Fibroblast of peridontal ligament (primary cell): ENCODE data around the gene KLF16.
A peak's percentile ranks its signal among the peaks of the same experiment; 100 is the strongest.

Source experiments
- DNase-seq: peaks from one replicate; pipeline ENCODE4 v3.0.0-alpha.2; 2010; ENCODE audit errors: extremely low read depth

The KLF16 gene

DNA sequence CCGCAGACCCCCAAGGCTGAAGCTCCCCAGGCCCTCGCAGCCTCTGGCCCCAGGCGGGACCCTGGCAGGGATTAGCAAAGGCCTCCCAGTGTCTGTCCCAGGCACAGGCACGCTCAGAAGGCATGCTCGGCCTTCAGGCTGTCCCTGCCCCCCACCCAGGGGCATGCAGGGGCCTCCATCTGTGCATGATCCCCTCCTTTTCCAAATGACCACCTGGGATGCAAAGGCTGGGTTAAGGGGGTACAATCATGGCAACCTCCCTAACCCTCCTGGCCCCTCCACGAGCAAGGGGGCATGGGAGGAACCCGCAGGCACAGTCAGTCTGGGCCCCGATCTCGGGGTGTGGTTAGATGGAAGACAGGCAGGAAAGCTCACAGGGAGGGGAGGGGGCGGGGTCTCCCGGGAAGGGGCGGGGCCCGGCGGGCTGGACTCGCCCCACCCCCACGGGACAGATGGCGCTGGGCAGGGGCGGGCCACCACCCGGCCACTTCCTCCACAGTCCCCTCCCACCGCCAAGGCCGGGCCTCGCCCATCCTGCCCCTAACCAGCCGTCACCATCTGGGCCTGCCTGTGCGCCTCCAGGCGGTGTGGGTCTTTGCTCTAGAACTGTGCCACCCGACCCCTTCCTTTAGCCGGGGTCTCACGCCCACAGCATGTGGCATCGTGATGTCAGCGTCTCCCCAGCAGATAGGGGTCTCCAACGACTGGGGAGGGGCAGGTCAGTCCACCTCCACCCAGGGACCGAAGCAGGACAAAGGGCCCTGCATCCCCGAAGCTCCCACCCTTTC, 8.1 kb downstream of the KLF16 start:
- no peak for DNase-seq

- DNase-seq = no peak
These were observed 8.8 kb downstream of the KLF16 start for GRCh38 chr19:1854542-1855039.

DNA sequence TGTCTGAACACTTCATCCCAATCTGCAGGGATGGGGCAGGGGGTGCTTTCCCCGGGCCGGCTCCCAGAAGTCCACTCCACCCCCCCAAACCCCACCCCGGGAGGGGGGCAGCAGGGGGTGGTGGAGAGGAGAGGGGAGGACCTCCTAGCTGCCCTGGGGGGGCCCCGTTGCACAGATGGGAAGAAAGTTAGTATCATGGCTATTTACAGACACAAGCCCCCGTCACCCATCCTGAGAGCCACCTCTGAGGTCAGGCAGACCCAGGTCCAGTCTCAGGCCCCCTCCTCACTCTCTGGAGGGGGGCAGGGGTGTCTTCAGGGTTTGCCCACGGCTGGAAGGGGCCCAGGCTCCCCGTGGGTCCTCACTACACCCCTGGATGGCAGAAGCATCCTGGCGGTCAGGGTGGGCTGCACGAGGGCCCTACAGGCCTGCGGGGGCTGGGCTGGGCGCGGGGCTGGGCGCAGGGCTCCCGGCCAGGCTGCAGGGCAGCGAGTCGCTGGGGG, 9.3 kb downstream of the KLF16 start:
- DNase-seq = no peak

- DNase-seq = peak; percentile 50
These were observed 9.9 kb downstream of the KLF16 start for GRCh38 chr19:1853295-1854038.

DNA sequence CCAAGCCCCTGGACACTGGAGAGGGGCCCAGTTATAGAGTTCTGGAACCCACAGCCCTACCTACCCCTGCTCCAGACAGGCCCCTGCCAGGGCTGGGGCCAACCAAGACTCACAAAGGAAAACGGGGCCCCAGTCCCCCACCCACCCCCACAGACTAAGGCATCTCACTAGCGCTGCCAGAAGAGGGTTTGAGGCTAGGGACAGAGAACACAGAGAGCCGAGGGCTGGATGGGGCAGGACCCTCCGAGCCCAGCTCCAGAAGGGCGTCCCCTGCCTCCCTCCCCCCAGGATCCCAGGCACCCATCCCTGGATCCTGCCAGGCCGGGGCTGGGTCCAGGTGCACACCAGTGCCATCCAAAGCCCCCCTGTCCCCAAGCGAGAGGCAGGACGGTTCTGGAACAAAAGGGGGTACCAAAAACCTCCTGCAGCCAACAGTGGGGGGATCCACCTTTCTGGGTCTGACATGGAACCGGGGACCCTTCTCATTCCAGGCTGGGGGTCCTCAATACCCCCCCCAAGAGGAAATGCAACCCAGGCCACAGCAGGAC, 10.7 kb downstream of the KLF16 start:
- DNase-seq = no peak

DNA sequence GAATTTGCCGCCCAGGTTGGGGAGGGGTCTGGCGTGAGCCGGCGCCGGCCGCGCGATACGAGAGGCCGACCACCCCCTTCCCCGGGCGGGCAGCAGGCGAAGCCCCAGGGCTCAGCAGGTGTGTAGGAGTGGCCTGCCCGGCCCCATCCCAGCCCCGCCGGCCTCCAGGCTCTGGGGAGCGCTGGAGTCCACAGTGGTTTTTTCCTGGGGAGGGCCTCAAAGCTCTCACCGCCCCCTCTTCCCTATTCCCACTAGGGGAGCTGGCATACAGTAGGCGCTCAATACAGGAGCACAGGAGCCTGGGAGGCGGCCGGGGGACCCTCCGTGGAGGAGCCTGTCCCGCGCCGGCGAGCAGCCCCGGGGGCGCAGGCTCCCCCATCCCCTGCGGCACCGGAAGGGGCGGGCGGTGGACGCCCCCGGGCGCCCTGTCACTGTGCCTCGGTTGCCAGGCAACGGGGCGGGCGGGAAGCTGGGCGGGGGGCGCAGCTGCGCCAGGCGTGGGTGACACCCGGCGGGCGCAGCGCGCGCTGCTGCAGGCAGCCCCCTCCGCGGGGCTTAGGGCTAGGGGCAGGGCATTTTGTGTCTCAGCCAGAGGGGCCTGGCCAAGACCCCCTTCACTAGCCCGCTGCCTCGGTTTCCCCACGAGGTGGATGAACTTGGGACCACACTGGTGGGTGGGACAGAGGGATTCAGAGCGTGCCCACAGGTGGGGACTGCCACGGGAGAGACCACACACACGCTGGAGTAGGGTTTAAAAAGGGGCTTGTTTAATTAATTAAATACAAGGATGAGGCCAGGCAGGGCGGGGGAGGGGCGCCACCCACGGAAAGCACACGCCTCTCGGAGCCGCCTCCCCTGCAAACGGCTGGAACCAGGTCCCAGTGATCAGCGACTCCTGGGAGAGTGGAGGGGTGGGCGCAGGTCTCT, 11.5 kb downstream of the KLF16 start:
- DNase-seq = no peak

DNA sequence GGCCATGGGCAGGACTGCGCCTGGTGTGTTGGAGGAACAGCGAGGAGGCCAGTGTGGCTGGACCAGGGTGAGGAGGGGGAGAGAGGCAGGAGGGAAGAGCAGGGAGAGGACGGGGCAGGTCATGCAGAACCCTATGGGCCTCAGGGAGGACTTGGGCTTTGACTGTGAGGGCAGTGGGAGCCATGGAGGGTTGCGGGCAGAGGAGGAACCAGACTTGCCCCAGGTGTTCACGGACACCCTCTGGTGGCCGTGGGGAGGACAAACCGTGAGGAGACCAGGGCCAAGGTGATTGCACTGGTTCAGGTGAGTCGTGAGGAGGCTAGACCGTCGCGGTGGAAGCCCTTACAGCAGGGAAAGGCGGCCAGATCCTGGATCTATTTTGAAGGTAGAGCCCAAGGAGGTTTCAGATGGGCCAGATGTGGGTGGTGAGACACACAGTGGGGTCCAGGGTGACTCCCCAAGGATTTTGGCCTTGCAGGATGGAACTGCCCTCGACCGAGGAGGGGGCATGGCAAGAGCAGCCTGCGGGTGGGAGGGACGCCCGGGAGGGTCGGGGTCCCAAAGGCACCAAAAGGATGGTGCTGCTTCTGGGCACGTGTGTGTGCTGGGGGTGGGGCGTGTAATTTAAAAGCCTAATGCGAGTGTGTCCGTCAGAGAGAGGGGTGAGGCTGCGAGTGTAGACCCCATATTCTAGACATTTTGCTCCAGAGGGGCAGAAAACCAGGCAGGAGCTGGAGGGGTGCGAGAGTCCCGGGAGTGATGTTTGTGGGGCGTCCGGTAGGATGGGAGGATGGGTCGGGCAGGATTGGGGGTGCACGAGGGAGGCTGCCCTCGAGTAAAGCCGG, 12.3 kb downstream of the KLF16 start:
- DNase-seq = no peak

GRCh38 chr19:1849886-1850398, 13.4 kb downstream of the KLF16 start:
- DNase-seq = no peak

GRCh38 chr19:1849132-1849474, 14.3 kb downstream of the KLF16 start:
- no peak for DNase-seq

- DNase-seq = peak; percentile 92
These were observed 14.8 kb downstream of the KLF16 start, which contains the start of gene REXO1 for GRCh38 chr19:1848399-1849131. Gene REXO1 (minus strand): TSS chr19:1848483. CDS start chr19:1848358, 125 bp downstream.

DNA sequence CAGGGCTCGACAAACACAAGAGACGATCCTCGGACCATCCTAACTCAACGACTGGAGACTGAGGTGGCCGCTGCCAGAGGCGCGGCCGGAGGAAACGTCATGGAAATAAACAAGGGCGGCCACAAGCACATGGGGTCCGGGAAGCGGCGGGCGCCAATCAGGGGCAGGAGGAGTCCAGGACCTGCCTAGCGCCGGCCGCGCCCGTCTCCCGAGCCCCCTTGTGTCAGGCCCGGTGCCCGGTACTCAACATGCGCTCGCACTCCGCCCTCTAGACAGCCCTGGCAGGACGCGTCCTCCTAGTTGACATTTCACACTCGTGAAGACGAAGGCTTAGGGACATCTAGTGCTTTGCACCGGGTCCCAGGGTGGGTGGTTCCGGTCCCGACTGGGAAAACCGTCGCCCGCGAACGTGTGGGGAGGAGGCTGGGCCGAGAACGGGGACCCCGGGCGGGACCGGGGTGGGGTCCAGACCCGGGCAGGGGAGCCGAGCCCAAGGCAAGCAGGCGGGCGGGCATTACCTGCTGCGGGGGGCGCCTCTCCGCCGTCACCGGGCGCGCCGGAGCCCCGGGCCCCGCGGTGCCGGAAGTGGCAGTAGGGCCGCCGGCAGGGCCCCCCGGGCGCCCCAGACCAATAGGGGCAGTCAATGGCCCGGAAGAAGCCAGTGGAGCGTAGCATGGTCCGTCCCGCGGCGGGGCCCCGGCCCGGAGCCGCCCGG, 15.5 kb downstream of the KLF16 start:
- peak; percentile 47 for DNase-seq

DNA sequence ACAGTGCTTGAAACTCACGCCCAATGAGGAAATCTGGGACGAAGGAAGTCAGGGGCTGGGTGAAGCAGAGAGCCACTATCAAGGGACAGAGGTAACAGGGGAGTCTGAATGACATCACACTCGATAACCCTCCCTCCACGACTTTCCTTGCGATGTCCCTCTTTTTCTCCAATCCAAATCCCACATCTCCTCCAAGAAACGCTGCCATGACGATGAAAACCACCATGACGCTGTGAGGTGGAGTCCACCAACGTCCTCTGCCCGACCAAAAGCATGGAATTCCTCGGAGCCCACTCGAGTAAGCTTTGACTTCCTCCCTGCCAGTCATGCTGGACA, 16.1 kb downstream of the KLF16 start:
- peak; percentile 45 for DNase-seq

- no peak for DNase-seq
These were observed 16.7 kb downstream of the KLF16 start for GRCh38 chr19:1846517-1847204.

DNA sequence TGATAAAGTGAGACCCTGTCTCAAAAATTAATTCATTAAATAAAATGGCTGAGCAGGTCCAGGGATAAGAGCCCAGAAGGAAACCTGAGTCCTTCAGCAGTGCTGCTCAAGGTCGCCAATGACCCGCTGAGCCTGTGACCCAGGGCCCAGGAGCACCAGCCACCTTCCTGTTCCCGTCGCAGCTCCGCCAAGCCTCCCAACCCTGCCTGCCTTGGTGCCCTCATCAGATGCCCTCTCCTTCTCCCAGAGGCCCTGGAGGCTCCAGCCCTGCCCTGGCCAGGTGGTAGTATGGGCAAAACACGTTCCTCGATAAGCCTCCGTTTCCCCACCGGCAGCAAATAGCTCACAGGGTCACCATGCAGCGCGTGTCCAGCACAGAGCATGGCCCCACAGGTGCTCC, 17.7 kb downstream of the KLF16 start:
- DNase-seq = no peak

DNA sequence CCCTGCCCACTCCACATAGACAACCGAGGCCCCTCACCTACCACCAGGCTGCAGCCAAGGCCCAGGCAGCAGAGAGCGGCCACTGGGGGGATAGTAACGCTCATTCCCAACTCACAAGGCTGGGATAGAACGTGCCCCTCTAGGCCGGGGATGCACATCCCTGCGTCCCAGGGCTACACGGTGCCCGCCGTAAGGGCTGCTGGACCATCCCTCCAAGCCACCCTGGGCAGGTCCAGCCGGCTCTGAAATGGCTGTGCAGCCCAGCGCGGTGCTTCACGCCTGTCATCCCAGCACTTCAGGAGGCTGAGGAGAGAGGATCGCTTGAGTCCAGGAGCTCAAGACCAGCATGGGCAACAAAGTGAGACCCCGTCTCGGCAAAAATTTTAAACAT, 18.3 kb downstream of the KLF16 start:
- DNase-seq = no peak

DNA sequence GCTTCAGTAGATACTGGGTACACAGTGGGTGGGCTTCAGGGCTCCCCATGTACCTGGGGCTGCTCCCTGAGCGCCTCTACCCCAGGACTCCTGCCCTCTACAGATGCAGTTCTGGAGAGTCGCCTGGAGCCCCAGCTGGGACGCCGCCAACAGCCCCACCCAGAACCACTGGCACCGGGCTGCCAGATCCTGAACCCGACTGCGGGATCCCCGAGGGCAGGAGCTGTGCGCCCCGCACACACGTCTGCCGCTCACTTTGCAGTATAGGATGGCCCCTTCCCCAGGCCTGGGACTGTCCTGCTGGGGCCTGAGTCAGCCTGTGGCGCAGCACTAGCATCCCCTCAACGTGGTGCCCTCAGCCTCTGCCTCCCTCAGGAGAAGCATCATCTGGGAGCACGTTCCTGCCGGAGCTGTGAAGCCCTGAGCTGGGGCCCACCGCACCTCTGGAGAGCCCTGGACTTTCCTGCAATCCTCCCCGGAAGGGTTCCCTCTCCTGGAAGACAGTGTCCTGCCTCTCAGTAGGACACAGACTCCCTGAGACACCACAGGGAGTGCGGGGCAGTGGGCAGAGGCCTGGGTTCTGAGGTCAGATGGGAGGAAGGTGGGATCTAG, 18.8 kb downstream of the KLF16 start:
- no peak for DNase-seq

DNA sequence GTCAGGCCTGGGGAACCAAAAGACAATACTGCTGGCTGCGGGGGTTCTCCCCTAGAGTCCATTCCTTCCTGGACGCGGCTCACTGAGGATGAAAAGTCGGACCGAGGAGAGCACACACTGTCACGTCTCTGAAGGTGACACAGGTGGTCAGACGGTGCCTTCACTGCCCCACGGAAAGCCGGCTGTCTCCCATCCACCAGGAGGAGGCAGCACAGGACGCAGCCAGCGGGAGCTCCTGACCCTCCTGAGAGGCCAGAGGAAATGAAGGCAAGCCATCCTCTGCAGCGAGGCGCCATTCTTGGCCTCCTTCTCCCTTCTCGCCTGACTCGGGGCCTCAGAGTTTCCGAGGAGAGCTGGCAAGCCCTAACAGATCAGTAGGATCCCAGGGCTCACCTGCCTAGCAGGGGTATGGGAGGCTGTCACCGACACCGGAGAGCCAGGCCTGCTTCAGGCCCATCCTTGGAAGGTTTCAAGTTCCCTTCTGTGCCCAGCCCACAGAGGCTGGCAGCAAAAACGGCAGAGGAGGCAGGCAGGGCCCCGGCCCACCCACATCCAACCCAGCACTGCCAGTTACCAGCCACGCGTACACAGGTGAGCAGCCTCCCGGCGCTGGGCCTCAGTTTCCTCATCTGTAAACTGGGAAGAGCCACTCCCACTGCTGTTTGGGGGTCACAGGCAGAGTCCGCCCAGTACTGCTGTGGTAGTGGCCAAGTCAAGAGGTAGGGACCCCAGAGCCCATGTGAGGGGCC, 19.6 kb downstream of the KLF16 start:
- DNase-seq = no peak
